GM12864 (cell line): ENCODE data around the gene GNG4.

Experiments used
- DNase-seq: peaks from one replicate; pipeline ENCODE4 v3.0.0-alpha.2; 2011; ENCODE audit warnings: low read depth
- H3K4me3 ChIP-seq: 2 replicates; pipeline ENCODE4 v1.5.1; 2011; ENCODE audit warnings: mild to moderate bottlenecking, low read depth, low read length, control low read depth
- CTCF ChIP-seq: IDR thresholded peaks from 2 replicates; pipeline ENCODE4 v1.5.1; 2011; ENCODE audit warnings: low read depth, mild to moderate bottlenecking, moderate library complexity, low read length, control low read depth, inconsistent platforms; ENCODE audit errors: missing control alignments

Gene GNG4

DNA sequence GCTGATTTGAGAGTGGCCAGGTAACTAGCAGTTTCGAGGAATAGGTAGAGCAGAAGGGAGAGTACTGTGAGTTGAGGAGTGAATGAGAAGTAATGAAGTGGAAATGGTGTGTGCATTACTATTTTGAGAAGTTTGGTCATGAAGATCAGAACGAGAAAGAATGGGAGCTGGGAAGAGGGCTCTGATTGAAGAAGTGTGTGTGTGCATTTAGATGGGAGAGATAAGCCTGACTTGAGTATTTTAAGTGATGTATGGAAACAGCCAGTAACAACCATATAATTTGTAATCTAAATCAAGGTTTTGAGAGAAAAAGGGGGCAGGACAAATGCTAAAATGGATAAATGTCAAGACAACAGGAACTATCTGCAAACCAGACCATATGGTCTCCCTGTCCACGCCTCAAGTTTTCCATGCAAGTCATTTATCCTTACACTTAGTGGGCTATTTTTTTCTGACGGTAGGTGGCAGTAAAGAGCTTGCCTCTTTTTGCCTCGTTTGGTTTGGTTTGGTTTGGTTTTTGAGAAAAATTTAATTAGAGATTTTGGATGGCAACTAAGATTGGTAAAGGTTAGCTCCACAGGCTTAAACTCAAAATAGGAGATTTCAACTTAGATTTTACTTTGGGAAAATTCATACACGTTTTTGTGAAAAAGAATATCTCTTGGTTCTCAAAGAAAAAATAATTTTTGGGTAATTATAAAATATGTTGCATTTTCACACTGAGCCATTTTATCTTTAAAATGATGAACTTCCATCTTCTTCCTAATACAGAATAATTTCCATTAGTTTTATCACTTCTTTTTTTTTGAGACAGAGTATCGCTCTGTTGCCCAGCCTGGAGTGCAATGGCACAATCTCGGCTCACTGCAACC, 135.9 kb downstream of the GNG4 start:
- TF ChIP-seq CTCF = peak; percentile 84
- H3K4me3 ChIP-seq = no peak overlapping the region
- no peak for DNase-seq

- H3K4me3 ChIP-seq = no peak overlapping the region
- TF ChIP-seq CTCF = peak; percentile 5
- DNase-seq = no peak
Measured at GRCh38 chr1:235511470-235512240, 137.9 kb downstream of the GNG4 start.

DNA sequence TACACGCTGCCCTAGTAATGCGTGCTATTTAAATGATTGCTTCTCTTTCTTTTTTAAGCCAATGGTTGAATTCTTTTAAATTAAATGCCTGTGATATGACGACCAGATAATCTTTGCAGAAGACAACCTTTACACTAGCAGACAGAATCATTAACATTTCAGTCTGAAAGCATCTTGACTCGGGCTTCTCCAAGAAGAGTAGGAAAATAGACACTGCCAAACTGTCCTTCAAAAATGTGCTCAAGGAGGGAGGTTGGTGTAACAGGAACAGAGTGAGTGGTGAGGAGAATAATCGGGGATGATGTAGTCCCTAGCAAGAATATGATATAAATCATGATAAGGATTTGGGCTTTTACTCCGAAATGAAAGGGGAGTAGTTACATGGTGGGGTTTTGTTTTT, 138.8 kb downstream of the GNG4 start:
- TF ChIP-seq CTCF = no peak
- no peak for DNase-seq
- H3K4me3 ChIP-seq = no peak overlapping the region

DNA sequence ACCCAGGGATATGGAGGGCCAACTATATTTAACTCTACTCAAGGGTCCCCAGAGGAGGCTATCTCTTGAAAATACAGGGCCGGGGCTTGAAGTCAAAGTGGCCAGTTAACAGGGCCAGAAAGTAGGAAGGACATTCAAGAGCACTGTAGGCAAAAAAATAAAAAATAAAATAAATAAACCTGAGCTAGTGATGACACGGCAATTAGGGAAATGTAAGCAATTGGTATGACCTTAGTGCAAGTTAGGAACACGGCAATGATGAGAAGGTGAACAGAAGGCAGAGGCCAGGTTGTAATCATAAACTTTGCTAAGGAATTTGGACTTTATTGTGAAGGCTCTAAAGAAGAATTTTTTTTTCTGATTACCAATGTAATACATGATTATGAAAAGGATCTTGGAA, 142.0 kb downstream of the GNG4 start:
- no peak overlapping the region for H3K4me3 ChIP-seq
- no peak for DNase-seq
- no peak for TF ChIP-seq CTCF

- H3K4me3 ChIP-seq = peak overlapping the region; percentile 68
- peak; percentile 95 for DNase-seq
- peak; percentile 80 for TF ChIP-seq CTCF
Measured at GRCh38 chr1:235504494-235505222, 144.9 kb downstream of the GNG4 start.

DNA sequence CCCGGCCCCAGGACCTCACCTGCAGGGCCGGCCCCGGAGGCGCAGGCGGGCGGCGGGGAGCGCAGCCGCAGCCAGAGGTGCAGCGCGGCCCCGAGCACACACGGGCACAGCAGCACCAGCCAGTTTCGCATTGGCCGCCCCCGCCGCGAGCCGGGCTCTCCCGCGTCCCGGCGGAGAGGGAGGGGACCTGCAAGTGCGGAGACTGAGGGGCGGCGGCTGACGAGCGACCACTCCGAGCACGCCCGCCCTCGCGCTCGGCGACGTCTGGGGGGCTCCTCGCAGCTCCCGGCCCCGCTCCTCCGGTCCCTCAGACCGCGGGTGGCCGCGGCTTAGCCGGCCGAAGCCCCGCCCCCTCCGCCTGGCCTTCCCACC, 145.5 kb downstream of the GNG4 start, which contains the start of gene B3GALNT2:
Gene B3GALNT2 (minus strand): TSS at position 331 of the 372 bp plus-strand sequence. CDS start 200 bp downstream, at position 131.
- no peak for DNase-seq
- TF ChIP-seq CTCF = no peak
- H3K4me3 ChIP-seq = peak within 1 kb of the TSS; percentile 68
